GM12878 (cell line): ENCODE results near the gene LRRC4B.

ENCODE experiments used
- DPF2 ChIP-seq: fragments of 450-650 bp; IDR thresholded peaks from 2 replicates; pipeline ENCODE4 v1.6.1; 2017; ENCODE audit warnings: mild to moderate bottlenecking
- ELK1 ChIP-seq: IDR thresholded peaks from 2 replicates; pipeline ENCODE4 v1.6.1; 2012; ENCODE audit warnings: low read depth, low read length, improper control_type of control experiment
- ESRRA ChIP-seq: IDR thresholded peaks from 2 replicates; pipeline ENCODE4 v1.6.1; 2012; ENCODE audit warnings: mild to moderate bottlenecking, low read length, improper control_type of control experiment
- EZH2 ChIP-seq: IDR thresholded peaks from 2 replicates; pipeline ENCODE4 v1.6.1; 2012; ENCODE audit warnings: low read depth, mild to moderate bottlenecking, control low read depth, inconsistent platforms, low read length, borderline replicate concordance; ENCODE audit not compliant: control insufficient read depth
- NBN ChIP-seq: fragments of 450-650 bp; IDR thresholded peaks from 2 replicates; pipeline ENCODE4 v1.6.1; 2016
- SMC3 ChIP-seq: IDR thresholded peaks from 2 replicates; pipeline ENCODE4 v1.6.1; 2011; ENCODE audit warnings: low read length, improper control_type of control experiment, borderline replicate concordance
- SPI1 ChIP-seq: IDR thresholded peaks from 2 replicates; pipeline ENCODE4 v1.6.1; 2011; ENCODE audit warnings: low read depth, mild to moderate bottlenecking, low read length, moderate library complexity, borderline replicate concordance; ENCODE audit not compliant: insufficient read depth
- ZBTB33 ChIP-seq: fragments of 450-650 bp; IDR thresholded peaks from 2 replicates; pipeline ENCODE4 v1.6.1; 2017; ENCODE audit warnings: mild to moderate bottlenecking
- ZNF24 ChIP-seq: fragments of 450-650 bp; IDR thresholded peaks from 2 replicates; pipeline ENCODE4 v1.6.1; 2017; ENCODE audit warnings: antibody characterized with exemption, mild to moderate bottlenecking
- ZNF274 ChIP-seq: IDR thresholded peaks from one replicate; pipeline ENCODE4 v1.8.0; 2011; ENCODE audit not compliant: insufficient read length, insufficient read depth
- TF ChIP-seq, protein P1 (sequence below), 3 experiments: IDR thresholded peaks in 2 of 3; conservative IDR thresholded peaks in 1 of 3; 2 replicates each; pipeline ENCODE4 v1.5.1; 2011; ENCODE audit warnings: low read depth in 3 of 3, low read length in 3 of 3, mild to moderate bottlenecking in 3 of 3, control low read depth in 2 of 3, moderate library complexity in 2 of 3, inconsistent platforms in 1 of 3, mixed read lengths in 1 of 3; ENCODE audit not compliant: control insufficient read depth in 2 of 3, insufficient read depth in 1 of 3; ENCODE audit errors: extremely low read depth in 1 of 3
- TF ChIP-seq, protein P2 (sequence below): IDR thresholded peaks from 2 replicates; pipeline ENCODE4 v1.6.1; 2011; ENCODE audit warnings: borderline replicate concordance, low read depth, mild to moderate bottlenecking, moderate library complexity, mixed read lengths, low read length; ENCODE audit not compliant: insufficient read depth; ENCODE audit errors: extremely low read length

DNA sequence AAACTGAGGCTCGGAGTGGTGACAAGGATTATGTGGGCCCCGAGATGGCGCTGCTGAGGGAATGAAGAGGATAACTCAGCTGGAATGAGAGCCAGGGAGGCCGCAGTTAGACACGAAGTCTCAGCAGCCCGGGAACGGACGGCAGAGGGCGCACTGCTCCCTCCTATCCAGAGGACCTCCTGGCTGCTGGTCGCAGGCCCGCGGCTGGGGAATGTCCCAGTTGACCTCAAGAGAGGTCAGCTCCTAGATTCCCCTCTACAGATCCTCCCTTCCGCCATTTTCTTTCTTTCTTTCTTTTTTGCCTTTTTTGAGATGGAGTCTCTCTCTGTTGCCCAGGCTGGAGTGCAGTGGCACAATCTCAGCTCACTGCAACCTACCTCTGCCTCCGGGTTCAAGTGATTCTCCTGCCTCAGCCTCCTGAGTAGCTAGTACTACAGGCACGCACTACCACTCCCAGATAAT is 30.4 kb downstream of the LRRC4B start:
- TF ChIP-seq DPF2 (no peak), SMC3 (peak; percentile 61; the same call in 1 of the 2 replicates), ZNF274 (no peak), ELK1 (no peak), NBN (no peak), ESRRA (no peak), ZNF24 (no peak), SPI1 (no peak), ZBTB33 (no peak), EZH2 (no peak)
- TF ChIP-seq, protein P1, sequence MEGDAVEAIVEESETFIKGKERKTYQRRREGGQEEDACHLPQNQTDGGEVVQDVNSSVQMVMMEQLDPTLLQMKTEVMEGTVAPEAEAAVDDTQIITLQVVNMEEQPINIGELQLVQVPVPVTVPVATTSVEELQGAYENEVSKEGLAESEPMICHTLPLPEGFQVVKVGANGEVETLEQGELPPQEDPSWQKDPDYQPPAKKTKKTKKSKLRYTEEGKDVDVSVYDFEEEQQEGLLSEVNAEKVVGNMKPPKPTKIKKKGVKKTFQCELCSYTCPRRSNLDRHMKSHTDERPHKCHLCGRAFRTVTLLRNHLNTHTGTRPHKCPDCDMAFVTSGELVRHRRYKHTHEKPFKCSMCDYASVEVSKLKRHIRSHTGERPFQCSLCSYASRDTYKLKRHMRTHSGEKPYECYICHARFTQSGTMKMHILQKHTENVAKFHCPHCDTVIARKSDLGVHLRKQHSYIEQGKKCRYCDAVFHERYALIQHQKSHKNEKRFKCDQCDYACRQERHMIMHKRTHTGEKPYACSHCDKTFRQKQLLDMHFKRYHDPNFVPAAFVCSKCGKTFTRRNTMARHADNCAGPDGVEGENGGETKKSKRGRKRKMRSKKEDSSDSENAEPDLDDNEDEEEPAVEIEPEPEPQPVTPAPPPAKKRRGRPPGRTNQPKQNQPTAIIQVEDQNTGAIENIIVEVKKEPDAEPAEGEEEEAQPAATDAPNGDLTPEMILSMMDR (IDR thresholded peaks at IDR 0.05 in 2 of 3, conservative IDR thresholded peaks at IDR 0.05 in 1 of 3; ENCODE audit: control insufficient read depth in 2 of 3, extremely low read depth in 1 of 3, insufficient read depth in 1 of 3, low read depth in 3 of 3, low read length in 3 of 3): peak; percentile 77 to 83 (median 82)
- TF ChIP-seq, protein P2, sequence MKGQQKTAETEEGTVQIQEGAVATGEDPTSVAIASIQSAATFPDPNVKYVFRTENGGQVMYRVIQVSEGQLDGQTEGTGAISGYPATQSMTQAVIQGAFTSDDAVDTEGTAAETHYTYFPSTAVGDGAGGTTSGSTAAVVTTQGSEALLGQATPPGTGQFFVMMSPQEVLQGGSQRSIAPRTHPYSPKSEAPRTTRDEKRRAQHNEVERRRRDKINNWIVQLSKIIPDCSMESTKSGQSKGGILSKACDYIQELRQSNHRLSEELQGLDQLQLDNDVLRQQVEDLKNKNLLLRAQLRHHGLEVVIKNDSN: no peak
